GM06990 (cell line): ENCODE results near the gene TNFAIP3.
"Not testable (repeated sequence)": the region's sequence is repeated elsewhere in the genome, so short reads cannot be mapped to it uniquely, and the experiment has no call there.

ENCODE experiments used
- DNase-seq: peaks from one replicate; pipeline ENCODE4 v3.0.0-alpha.2; 2011; ENCODE audit not compliant: insufficient read length; ENCODE audit errors: extremely low read depth
- H3K27me3 ChIP-seq: replicated peaks from 2 replicates; pipeline ENCODE4 v1.6.0; 2011; ENCODE audit warnings: low read length; ENCODE audit not compliant: control insufficient read depth, insufficient read depth
- H3K36me3 ChIP-seq: 2 replicates; pipeline ENCODE4 v1.5.1; 2011; ENCODE audit warnings: low read length; ENCODE audit not compliant: control insufficient read depth, insufficient read depth
- H3K4me3 ChIP-seq: replicated peaks from 2 replicates; pipeline ENCODE4 v1.5.1; 2011; ENCODE audit warnings: low read depth, mild to moderate bottlenecking, control low read depth, low read length
- CTCF ChIP-seq: IDR thresholded peaks from 2 replicates; pipeline ENCODE4 v1.5.1; 2011; ENCODE audit warnings: low read length, control low read depth, mild to moderate bottlenecking, inconsistent platforms; ENCODE audit not compliant: insufficient read depth, poor library complexity, severe bottlenecking

The TNFAIP3 gene

DNA sequence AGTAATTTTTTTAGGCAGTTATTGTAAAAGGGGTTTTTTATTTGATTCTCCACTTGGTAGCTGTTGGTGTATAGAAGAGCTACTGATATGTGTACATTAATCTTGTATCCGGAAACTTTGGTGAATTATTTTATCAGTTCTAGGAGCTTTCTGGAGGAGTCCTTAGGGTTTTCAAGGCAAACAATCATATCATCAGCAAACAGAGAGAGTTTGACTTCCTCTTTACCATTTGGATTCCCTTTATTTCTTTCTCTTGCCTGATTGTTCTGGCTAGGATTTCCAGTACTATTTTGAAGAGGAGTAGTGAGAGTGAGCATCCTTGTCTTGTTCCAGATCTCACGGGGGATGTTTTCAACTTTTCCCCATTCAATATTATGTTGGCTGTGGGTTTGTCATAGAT is 28.0 kb upstream of the TNFAIP3 start:
- no peak overlapping the region for H3K4me3 ChIP-seq
- no peak for TF ChIP-seq CTCF
- H3K36me3 ChIP-seq = no peaks in the 10 kb centered on the region
- no peaks in the 10 kb centered on the region for H3K27me3 ChIP-seq
- no peak for DNase-seq

DNA sequence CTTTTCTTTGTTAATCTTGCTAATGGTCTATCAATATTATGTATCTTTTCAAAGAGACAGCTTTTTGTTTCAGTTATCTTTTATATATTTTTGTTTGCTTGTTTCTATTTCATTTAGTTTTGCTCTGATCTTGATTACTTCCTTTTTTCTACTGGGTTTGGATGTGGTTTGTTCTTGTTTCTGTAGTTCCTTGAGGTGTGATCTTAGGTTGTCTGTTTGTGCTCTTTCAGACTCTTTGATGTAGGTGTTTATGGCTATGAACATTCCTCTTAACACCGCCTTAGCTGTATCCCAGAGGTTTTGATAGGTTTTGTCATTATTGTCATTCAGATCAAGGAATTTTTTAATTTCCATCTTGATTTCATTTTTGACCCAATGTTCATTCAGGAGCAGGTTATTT is 26.8 kb upstream of the TNFAIP3 start:
- no peaks in the 10 kb centered on the region for H3K27me3 ChIP-seq
- DNase-seq = no peak
- H3K36me3 ChIP-seq = no peaks in the 10 kb centered on the region

DNA sequence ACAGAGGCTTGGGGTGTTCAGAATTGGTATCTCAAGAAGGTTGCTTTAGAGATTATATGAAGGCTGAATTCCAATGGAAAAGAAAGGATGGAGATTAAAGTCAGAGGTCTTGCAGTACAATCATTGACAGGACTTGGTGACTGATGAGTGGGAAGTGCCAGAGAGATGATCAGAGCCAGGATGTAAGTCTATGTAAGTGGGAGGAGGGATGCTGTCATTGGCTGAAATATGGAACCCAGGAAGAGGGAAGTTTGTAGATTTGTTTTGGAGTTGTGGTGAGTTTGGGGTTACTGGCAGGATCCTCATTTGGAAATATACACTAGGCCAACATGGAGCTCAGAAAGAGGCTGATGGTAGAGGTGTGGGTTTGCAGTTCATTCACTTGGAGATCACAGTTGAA is 23.8 kb upstream of the TNFAIP3 start:
- no peak for TF ChIP-seq CTCF
- DNase-seq = no peak
- Histone ChIP-seq H3K27me3 (no peaks in the 10 kb centered on the region), H3K4me3 (no peak overlapping the region), H3K36me3 (no peaks in the 10 kb centered on the region)

More for the DNA sequence above, 26.8 kb upstream of the TNFAIP3 start:
- no peak for TF ChIP-seq CTCF
- H3K4me3 ChIP-seq = no peak overlapping the region

GRCh38 chr6:137844327-137844726 is 22.7 kb upstream of the TNFAIP3 start:
- not testable (repeated sequence) for DNase-seq, H3K36me3 ChIP-seq, H3K27me3 ChIP-seq, H3K4me3 ChIP-seq

DNA sequence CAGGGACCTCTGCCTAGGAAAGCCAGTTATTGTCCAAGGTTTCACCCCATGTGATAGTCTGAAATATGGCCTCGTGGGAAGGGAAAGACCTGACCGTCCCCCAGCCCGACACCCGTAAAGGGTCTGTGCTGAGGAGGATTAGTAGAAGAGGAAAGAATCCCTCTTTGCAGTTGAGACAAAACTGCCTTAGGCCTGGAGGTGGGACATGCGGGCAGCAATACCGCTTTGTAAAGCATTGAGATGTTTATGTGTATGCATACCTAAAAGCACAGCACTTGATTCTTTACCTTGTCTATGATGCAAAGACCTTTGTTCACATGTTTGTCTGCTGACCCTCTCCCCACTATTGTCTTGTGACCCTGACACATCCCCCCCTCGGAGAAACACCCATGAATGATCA is 22.3 kb upstream of the TNFAIP3 start:
- not testable (repeated sequence) for H3K36me3 ChIP-seq, DNase-seq, H3K27me3 ChIP-seq, H3K4me3 ChIP-seq

- H3K27me3 ChIP-seq = no peaks in the 10 kb centered on the region
- DNase-seq = no peak
- TF ChIP-seq CTCF = no peak
- no peak overlapping the region for H3K4me3 ChIP-seq
- no peaks in the 10 kb centered on the region for H3K36me3 ChIP-seq
These were observed 21.6 kb upstream of the TNFAIP3 start for GRCh38 chr6:137845460-137845859.

DNA sequence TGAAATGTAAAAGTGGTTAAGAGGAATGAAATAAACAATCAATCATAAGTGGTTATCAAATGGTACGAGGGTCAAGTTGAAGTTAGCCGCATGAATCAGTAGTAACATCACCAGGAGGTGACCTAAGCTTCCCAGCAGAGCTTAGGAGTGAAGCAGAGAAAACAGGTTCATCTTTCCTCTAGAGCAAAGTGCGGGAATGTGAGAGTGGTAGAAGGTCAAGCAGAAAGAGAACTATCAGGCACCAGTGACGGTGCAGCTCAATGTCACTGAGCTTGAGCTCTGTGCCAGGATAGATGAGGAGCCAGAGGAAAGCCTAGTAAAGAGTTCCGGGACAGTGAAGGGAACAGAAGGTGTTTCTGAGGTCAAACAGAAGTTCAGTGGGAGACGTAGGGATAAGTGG is 20.8 kb upstream of the TNFAIP3 start:
- Histone ChIP-seq H3K36me3 (no peaks in the 10 kb centered on the region), H3K27me3 (no peaks in the 10 kb centered on the region), H3K4me3 (no peak overlapping the region)
- no peak for TF ChIP-seq CTCF
- no peak for DNase-seq
